Gastrocnemius medialis (tissue), 4 donors: ENCODE results near the gene BCORL1. TPM values are rescaled to one million over a fixed set of nuclear protein-coding genes. Genes with fewer than 3 reads are reported as not detected.

Experiments used
- ATAC-seq, 2 donors: fragments of 150-250 bp; one replicate each; pipeline ENCODE4 v1.9.1; 2016
- DNase-seq, 2 donors: peaks; one replicate each; pipeline ENCODE4 v3.0.0-alpha.2; 2019
- H3K27ac ChIP-seq, 4 donors: fragments of 200-600 bp; sonication (generic); 1 replicate in 1 of 4; 2 replicates in 3 of 4; pipeline ENCODE4 v1.5.1; 2016 to 2018; ENCODE audit warnings: mild to moderate bottlenecking in 2 of 4, moderate library complexity in 1 of 4
- H3K27me3 ChIP-seq, 3 donors: fragments of 200-600 bp; sonication (generic) in 2 of 3; 1 replicate in 1 of 3; 2 replicates in 2 of 3; pipeline versions ENCODE4 v1.5.1 to v1.6.0; 2016 to 2019; ENCODE audit warnings: mild to moderate bottlenecking in 1 of 3, moderate library complexity in 1 of 3
- H3K36me3 ChIP-seq, 2 donors: fragments of 200-600 bp; sonication (generic) in 1 of 2; one replicate each; pipeline ENCODE4 v1.5.1; 2017 to 2018
- H3K4me1 ChIP-seq, 2 donors: fragments of 200-600 bp; sonication (generic) in 1 of 2; one replicate each; pipeline ENCODE4 v1.5.1; 2016 to 2017; ENCODE audit warnings: mild to moderate bottlenecking in 2 of 2
- H3K4me3 ChIP-seq, 4 donors: fragments of 200-600 bp; sonication (generic) in 3 of 4; 1 replicate in 1 of 4; 2 replicates in 3 of 4; pipeline ENCODE4 v1.5.1; 2016 to 2019; ENCODE audit warnings: mild to moderate bottlenecking in 2 of 4
- H3K9me3 ChIP-seq, 3 donors: fragments of 200-600 bp; sonication (generic) in 2 of 3; 1 replicate in 1 of 3; 2 replicates in 2 of 3; pipeline ENCODE4 v1.5.1; 2016 to 2019
- POLR2A ChIP-seq, 2 donors: fragments of 450-650 bp; IDR thresholded peaks; one replicate each; pipeline ENCODE4 v1.6.1; 2017; ENCODE audit warnings: antibody characterized with exemption in 2 of 2, mild to moderate bottlenecking in 2 of 2, moderate library complexity in 2 of 2
- in situ Hi-C, 4 donors: fragments of 200-750 bp; cut with MboI; loops; one replicate each; pipeline versions ENCODE4 v1.15.0 to v1.8.0; 2017; ENCODE audit warnings: low sequenced_read_pairs in 4 of 4
- intact Hi-C: fragments of 100-400 bp; cut with DNase I; formaldehyde crosslinking; loops from one replicate; pipeline ENCODE4 v1.15.1; 2023; ENCODE audit warnings: low total_unique reads
- total RNA-seq, 4 donors: library from RNA; depleted of rRNA; stranded (reverse); fragments of >200 nt; gene quantifications; one replicate each; pipeline versions ENCODE4 v1.1.0 to v1.2.3, GENCODE V29; 2016
- TF ChIP-seq, protein P1 (sequence below), 5 experiments: fragments of 450-650 bp in 3 of 5; fragments of 200-600 bp in 2 of 5; sonication (generic) in 2 of 5; IDR thresholded peaks in 4 of 5; conservative IDR thresholded peaks in 1 of 5; 1 replicate in 4 of 5; 2 replicates in 1 of 5; pipeline ENCODE4 v1.5.1; 2016 to 2019; ENCODE audit warnings: antibody characterized with exemption in 5 of 5, mild to moderate bottlenecking in 3 of 5, moderate library complexity in 3 of 5

BCORL1 gene
- total RNA-seq, 4 donors from 2014 or later: 1.1 to 3.6 (median 2.4) TPM

DNA sequence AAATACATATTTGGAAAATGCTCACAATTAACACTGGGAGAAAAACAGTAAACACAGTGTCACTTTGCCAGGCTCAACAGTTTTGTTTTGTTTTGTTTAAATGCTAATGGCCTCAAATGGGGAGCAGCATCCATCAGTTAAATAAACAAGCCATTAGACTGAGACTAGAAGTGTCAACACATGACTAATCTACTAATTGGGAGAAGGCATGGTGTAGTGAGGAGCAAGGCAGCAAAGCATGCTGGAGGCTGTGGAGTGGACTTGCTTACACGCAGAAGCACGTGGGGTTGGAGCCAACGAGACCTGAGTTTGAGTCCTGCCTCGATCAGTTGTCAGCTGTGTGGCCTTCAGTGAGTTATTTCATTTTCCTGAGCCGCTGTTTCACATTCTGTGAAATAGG is 47.5 kb upstream of the BCORL1 start:
- Histone ChIP-seq H3K27ac (no peak overlapping the region), H3K9me3 (no peaks in the 10 kb centered on the region), H3K36me3 (no peaks in the 10 kb centered on the region), H3K4me1 (no peaks in the 10 kb centered on the region), H3K4me3 (no peak overlapping the region), H3K27me3 (no peaks in the 10 kb centered on the region)
- no peak for TF ChIP-seq POLR2A (IDR thresholded peaks at IDR 0.05)
- TF ChIP-seq, protein P1, sequence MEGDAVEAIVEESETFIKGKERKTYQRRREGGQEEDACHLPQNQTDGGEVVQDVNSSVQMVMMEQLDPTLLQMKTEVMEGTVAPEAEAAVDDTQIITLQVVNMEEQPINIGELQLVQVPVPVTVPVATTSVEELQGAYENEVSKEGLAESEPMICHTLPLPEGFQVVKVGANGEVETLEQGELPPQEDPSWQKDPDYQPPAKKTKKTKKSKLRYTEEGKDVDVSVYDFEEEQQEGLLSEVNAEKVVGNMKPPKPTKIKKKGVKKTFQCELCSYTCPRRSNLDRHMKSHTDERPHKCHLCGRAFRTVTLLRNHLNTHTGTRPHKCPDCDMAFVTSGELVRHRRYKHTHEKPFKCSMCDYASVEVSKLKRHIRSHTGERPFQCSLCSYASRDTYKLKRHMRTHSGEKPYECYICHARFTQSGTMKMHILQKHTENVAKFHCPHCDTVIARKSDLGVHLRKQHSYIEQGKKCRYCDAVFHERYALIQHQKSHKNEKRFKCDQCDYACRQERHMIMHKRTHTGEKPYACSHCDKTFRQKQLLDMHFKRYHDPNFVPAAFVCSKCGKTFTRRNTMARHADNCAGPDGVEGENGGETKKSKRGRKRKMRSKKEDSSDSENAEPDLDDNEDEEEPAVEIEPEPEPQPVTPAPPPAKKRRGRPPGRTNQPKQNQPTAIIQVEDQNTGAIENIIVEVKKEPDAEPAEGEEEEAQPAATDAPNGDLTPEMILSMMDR (IDR thresholded peaks at IDR 0.05 in 4 of 5, conservative IDR thresholded peaks at IDR 0.05 in 1 of 5): no peak
- in situ Hi-C loops (loop anchor here in 1 of 4 donors (5.0 kb wide), 1 partner anchor 47 kb away; the partner anchor contains the start of gene BCORL1), intact Hi-C loops (no loop called here)
- DNase-seq (no peak), ATAC-seq (no peak)

DNA sequence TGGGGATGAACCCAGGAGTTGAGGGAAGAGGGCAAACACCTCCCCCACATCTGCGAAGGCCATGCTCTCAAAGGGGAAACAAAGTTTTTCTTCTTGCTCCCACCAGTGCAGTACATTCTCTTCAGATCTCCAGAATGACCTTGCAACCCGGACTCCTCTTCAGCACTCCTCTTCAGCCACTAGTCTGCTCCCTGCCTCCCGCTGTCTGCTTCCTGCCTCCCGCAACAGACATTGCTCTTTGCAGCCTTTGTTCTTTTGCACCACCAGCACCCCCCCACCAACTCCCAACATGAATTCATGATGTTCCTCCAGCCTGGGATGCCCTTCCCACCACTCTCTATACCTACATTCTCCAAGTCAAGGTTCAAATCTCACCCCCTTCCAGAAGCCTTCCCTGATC is 44.4 kb upstream of the BCORL1 start:
- in situ Hi-C loops: no loop called here
- no peaks in the 10 kb centered on the region for H3K27me3 ChIP-seq
- no peak overlapping the region for H3K27ac ChIP-seq
- H3K4me1 ChIP-seq: no peaks in the 10 kb centered on the region
- H3K4me3 ChIP-seq: no peak overlapping the region
- DNase-seq: no peak
- no peak for TF ChIP-seq POLR2A (IDR thresholded peaks at IDR 0.05)
- TF ChIP-seq, protein P1 (IDR thresholded peaks at IDR 0.05 in 4 of 5, conservative IDR thresholded peaks at IDR 0.05 in 1 of 5): no peak
- H3K36me3 ChIP-seq: no peaks in the 10 kb centered on the region
- ATAC-seq: no peak
- intact Hi-C loops: no loop called here
- H3K9me3 ChIP-seq: no peaks in the 10 kb centered on the region

- intact Hi-C loops (no loop called here), in situ Hi-C loops (no loop called here)
- ATAC-seq (no peak), DNase-seq (no peak)
- Histone ChIP-seq H3K27me3 (no peaks in the 10 kb centered on the region), H3K36me3 (no peaks in the 10 kb centered on the region), H3K9me3 (no peaks in the 10 kb centered on the region), H3K27ac (no peak overlapping the region), H3K4me1 (no peaks in the 10 kb centered on the region), H3K4me3 (no peak overlapping the region)
- no peak for TF ChIP-seq POLR2A (IDR thresholded peaks at IDR 0.05)
- TF ChIP-seq, protein P1 (IDR thresholded peaks at IDR 0.05 in 4 of 5, conservative IDR thresholded peaks at IDR 0.05 in 1 of 5): no peak
Observed at GRCh38 chrX:129939986-129940385, 42.4 kb upstream of the BCORL1 start.

- DNase-seq: no peak
- ATAC-seq: no peak
- TF ChIP-seq POLR2A (IDR thresholded peaks at IDR 0.05): no peak
- TF ChIP-seq, protein P1 (IDR thresholded peaks at IDR 0.05 in 4 of 5, conservative IDR thresholded peaks at IDR 0.05 in 1 of 5): no peak
- no peaks in the 10 kb centered on the region for H3K36me3 ChIP-seq
- no peaks in the 10 kb centered on the region for H3K27me3 ChIP-seq
- intact Hi-C loops (no loop called here), in situ Hi-C loops (no loop called here)
- no peak overlapping the region for H3K27ac ChIP-seq
- H3K4me3 ChIP-seq: no peak overlapping the region
- no peaks in the 10 kb centered on the region for H3K9me3 ChIP-seq
- H3K4me1 ChIP-seq: no peaks in the 10 kb centered on the region
Observed at GRCh38 chrX:129940721-129941120, 41.7 kb upstream of the BCORL1 start.

DNA sequence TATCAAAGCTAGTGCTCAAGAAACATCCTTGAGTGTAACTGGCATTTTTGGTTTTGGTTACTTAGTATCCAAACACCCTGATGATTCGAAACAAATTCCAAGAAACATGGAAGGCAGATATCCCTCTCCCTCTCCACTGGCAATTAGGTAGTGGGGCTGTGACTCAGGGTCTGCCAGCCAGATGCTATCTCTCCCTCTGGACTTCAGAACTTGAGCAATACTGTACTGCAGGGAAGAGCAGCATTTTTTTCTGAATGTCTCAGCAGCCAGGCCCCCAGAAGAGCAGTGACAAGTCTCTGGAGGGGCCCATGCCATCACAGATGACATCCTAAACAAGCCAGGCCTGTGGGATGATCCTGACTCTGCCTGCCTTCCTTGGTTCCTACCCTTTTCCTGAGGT is 37.3 kb upstream of the BCORL1 start:
- TF ChIP-seq, protein P1 (IDR thresholded peaks at IDR 0.05 in 4 of 5, conservative IDR thresholded peaks at IDR 0.05 in 1 of 5): no peak
- TF ChIP-seq POLR2A (IDR thresholded peaks at IDR 0.05): no peak
- in situ Hi-C loops: no loop called here
- H3K27me3 ChIP-seq: no peaks in the 10 kb centered on the region
- H3K9me3 ChIP-seq: no peaks in the 10 kb centered on the region
- H3K4me3 ChIP-seq: no peak overlapping the region
- no peak for ATAC-seq
- H3K36me3 ChIP-seq: no peaks in the 10 kb centered on the region
- no peak for DNase-seq
- no peaks in the 10 kb centered on the region for H3K4me1 ChIP-seq
- intact Hi-C loops: no loop called here
- H3K27ac ChIP-seq: no peak overlapping the region
